Caki2 (cell line): ENCODE data around the gene PLTP. TPM values are rescaled to one million over a fixed set of nuclear protein-coding genes. Genes with fewer than 3 reads are reported as not detected.
A peak's percentile ranks its signal among the peaks of the same experiment; 100 is the strongest.

Source experiments
- DNase-seq: peaks from one replicate; pipeline ENCODE4 v3.0.0-alpha.2; 2015; ENCODE audit warnings: low read depth
- in situ Hi-C: cut with HindIII; loops from 2 replicates; pipeline ENCODE4 v1.10.0; 2016; ENCODE audit warnings: low sequenced_read_pairs, low pct_unique_long_range_greater_than_20kb, mixed read lengths
- total RNA-seq: library from RNA; depleted of rRNA; stranded (reverse); fragments of >200 nt; shearing (Covaris generic); gene quantifications from 2 replicates; pipeline ENCODE4 v1.2.3, GENCODE V29; 2014; ENCODE audit warnings: low replicate concordance

Gene PLTP
- total RNA-seq, 1 experiment from 2014 or later, result 9.1 TPM

GRCh38 chr20:45925821-45926506, 14.0 kb upstream of the PLTP start:
- DNase-seq, result no peak
- in situ Hi-C loops, result no loop called here

- no peak for DNase-seq
- in situ Hi-C loops, result no loop called here
These were observed 12.7 kb upstream of the PLTP start for GRCh38 chr20:45924391-45925261.

GRCh38 chr20:45921337-45922189, 9.6 kb upstream of the PLTP start:
- no peak for DNase-seq
- in situ Hi-C loops, result no loop called here

GRCh38 chr20:45920462-45921336, 8.7 kb upstream of the PLTP start:
- DNase-seq, result no peak
- in situ Hi-C loops, result no loop called here

GRCh38 chr20:45919542-45920399, 7.8 kb upstream of the PLTP start:
- no peak for DNase-seq
- in situ Hi-C loops, result no loop called here

- no peak for DNase-seq
- in situ Hi-C loops, result no loop called here
These were observed 7.0 kb upstream of the PLTP start for GRCh38 chr20:45918779-45919537.

GRCh38 chr20:45918182-45918737, 6.3 kb upstream of the PLTP start:
- DNase-seq, result no peak
- in situ Hi-C loops, result no loop called here

GRCh38 chr20:45917790-45918141, 5.8 kb upstream of the PLTP start:
- DNase-seq, result no peak
- in situ Hi-C loops, result no loop called here

- in situ Hi-C loops, result no loop called here
- DNase-seq, result no peak
These were observed 1.2 kb upstream of the PLTP start for GRCh38 chr20:45913116-45913515.

- in situ Hi-C loops, result no loop called here
- DNase-seq, result no peak
These were observed 358 bp upstream of the PLTP start for GRCh38 chr20:45912344-45912682.

- in situ Hi-C loops, result no loop called here
- DNase-seq, result peak; percentile 100
These were observed 1.1 kb downstream of the PLTP start for GRCh38 chr20:45910670-45911485.

GRCh38 chr20:45909817-45910669, 1.9 kb downstream of the PLTP start:
- in situ Hi-C loops, result no loop called here
- DNase-seq, result no peak

GRCh38 chr20:45909336-45909808, 2.6 kb downstream of the PLTP start:
- DNase-seq, result no peak
- in situ Hi-C loops, result no loop called here

GRCh38 chr20:45908084-45908483, 3.9 kb downstream of the PLTP start:
- no peak for DNase-seq
- in situ Hi-C loops, result no loop called here
